A673 (cell line): ENCODE data around the gene RELL2. TPM values are rescaled to one million over a fixed set of nuclear protein-coding genes. Genes with fewer than 3 reads are reported as not detected.

Experiments used
- BruUV-seq: library from RNA; stranded (reverse); fragments of 400-500 nt; replicated peaks from 2 replicates; lab custom pipeline; 2021; lab: Mats Ljungman, UMichigan
- CTCF ChIA-PET: fragments of 300-600 bp; sonication (Branson Sonifier 250); formaldehyde crosslinking; loops from one replicate; lab custom pipeline; 2022; ENCODE audit warnings: antibody characterized with exemption; lab: Charles Lee
- POLR2A ChIA-PET: fragments of 300-600 bp; sonication (Branson Sonifier 250); formaldehyde crosslinking; loops from one replicate; lab custom pipeline; 2022; ENCODE audit warnings: antibody characterized with exemption; ENCODE audit not compliant: low non-redundant PET; lab: Charles Lee
- DNase-seq: peaks from one replicate; pipeline ENCODE4 v3.0.0-alpha.2; 2015; ENCODE audit warnings: low spot score
- H3K27ac ChIP-seq: fragments of 200-600 bp; sonication (generic); 2 replicates; pipeline ENCODE4 v1.5.1; 2016; ENCODE audit warnings: mixed run types, low read depth, mild to moderate bottlenecking, mixed read lengths, antibody characterized with exemption, low read length; ENCODE audit not compliant: poor library complexity, severe bottlenecking
- H3K27me3 ChIP-seq: fragments of 200-600 bp; sonication (generic); replicated peaks from 2 replicates; pipeline ENCODE4 v1.6.1; 2017; ENCODE audit warnings: mixed run types, low read depth, mild to moderate bottlenecking, mixed read lengths, antibody characterized with exemption, low read length; ENCODE audit not compliant: insufficient read depth, poor library complexity
- H3K36me3 ChIP-seq: fragments of 200-600 bp; sonication (generic); 2 replicates; pipeline ENCODE4 v1.6.1; 2016; ENCODE audit warnings: mixed run types, mild to moderate bottlenecking, mixed read lengths, antibody characterized with exemption, low read length; ENCODE audit not compliant: insufficient read depth, poor library complexity, severe bottlenecking
- H3K4me1 ChIP-seq: fragments of 200-600 bp; sonication (generic); 2 replicates; pipeline ENCODE4 v1.6.1; 2017; ENCODE audit warnings: mixed run types, mild to moderate bottlenecking, mixed read lengths, antibody characterized with exemption, low read length; ENCODE audit not compliant: insufficient read depth, poor library complexity, severe bottlenecking
- H3K4me3 ChIP-seq: fragments of 200-600 bp; sonication (generic); 2 replicates; pipeline ENCODE4 v1.5.1; 2016; ENCODE audit warnings: low read depth, mixed run types, mild to moderate bottlenecking, mixed read lengths, low read length; ENCODE audit not compliant: poor library complexity, severe bottlenecking
- H3K9me3 ChIP-seq: fragments of 200-600 bp; sonication (generic); 2 replicates; pipeline ENCODE4 v1.6.1; 2016; ENCODE audit warnings: mixed run types, low read depth, mild to moderate bottlenecking, mixed read lengths, antibody characterized with exemption, low read length; ENCODE audit not compliant: poor library complexity, severe bottlenecking
- CTCF ChIP-seq: fragments of 300-800, 200-600 bp; sonication (generic); conservative IDR thresholded peaks from 2 replicates; pipeline ENCODE4 v1.5.1; 2017; ENCODE audit warnings: low read depth, mild to moderate bottlenecking, antibody characterized with exemption, low read length, moderate library complexity, mixed read lengths
- EZH2 ChIP-seq: fragments of 200-600 bp; sonication (generic); IDR thresholded peaks from 2 replicates; pipeline ENCODE4 v1.6.1; 2017; ENCODE audit warnings: borderline replicate concordance, low read depth, mild to moderate bottlenecking, mixed read lengths, antibody characterized with exemption, low read length; ENCODE audit not compliant: poor library complexity, severe bottlenecking
- intact Hi-C: fragments of 100-400 bp; cut with micrococcal nuclease; formaldehyde crosslinking; loops from one replicate; pipeline ENCODE4 v1.10.0; 2022; ENCODE audit not compliant: unreplicated experiment
- total RNA-seq: library from RNA; stranded (reverse); gene quantifications from 2 replicates; pipeline ENCODE4 v1.2.3, GENCODE V29; 2021

Gene RELL2
- total RNA-seq, 1 experiment from 2014 or later = 4.7 TPM

- no peaks in the 10 kb centered on the region for H3K27me3 ChIP-seq
- BruUV-seq = no TSS peak
- DNase-seq = no peak
- no peaks in the 10 kb centered on the region for H3K4me1 ChIP-seq
- no peaks in the 10 kb centered on the region for H3K9me3 ChIP-seq
- POLR2A ChIA-PET = no interaction called here
- H3K27ac ChIP-seq = no peak overlapping the region
- CTCF ChIA-PET = interaction anchor here (2.2 kb wide), 1 partner anchor 216 kb away, joined by 13 read pairs; the partner anchor contains the start of gene PCDH1
- H3K4me3 ChIP-seq = no peak overlapping the region
- no peaks in the 10 kb centered on the region for H3K36me3 ChIP-seq
- no peak for TF ChIP-seq EZH2
- TF ChIP-seq CTCF = no peak
- intact Hi-C loops = no loop called here
Observed at GRCh38 chr5:141663506-141663905, 26.7 kb downstream of the RELL2 start.

GRCh38 chr5:141664733-141665461, 28.1 kb downstream of the RELL2 start:
- BruUV-seq = no TSS peak
- TF ChIP-seq EZH2 = no peak
- peak; percentile 92 for TF ChIP-seq CTCF
- POLR2A ChIA-PET = no interaction called here
- DNase-seq = peak; percentile 77
- no peaks in the 10 kb centered on the region for H3K27me3 ChIP-seq
- intact Hi-C loops = loop anchor here (2.0 to 5.0 kb wide), 2 partner anchors 296 to 477 kb away; no protein-coding TSS in a partner anchor
- no peaks in the 10 kb centered on the region for H3K9me3 ChIP-seq
- no peak overlapping the region for H3K4me3 ChIP-seq
- no peak overlapping the region for H3K27ac ChIP-seq
- H3K4me1 ChIP-seq = peaks cover 3% of the 10 kb centered on the region
- CTCF ChIA-PET = interaction anchor here (0.6 to 2.2 kb wide), 6 partner anchors 9 to 326 kb away, joined by 3 to 13 read pairs (median 5); partner anchors contain the start of gene PCDH1
- H3K36me3 ChIP-seq = no peaks in the 10 kb centered on the region

- H3K4me1 ChIP-seq = peaks cover 3% of the 10 kb centered on the region
- no peaks in the 10 kb centered on the region for H3K9me3 ChIP-seq
- intact Hi-C loops = loop anchor here (2.0 to 5.0 kb wide), 2 partner anchors 295 to 476 kb away; no protein-coding TSS in a partner anchor
- H3K27ac ChIP-seq = no peak overlapping the region
- no peak overlapping the region for H3K4me3 ChIP-seq
- TF ChIP-seq EZH2 (no peak), CTCF (no peak)
- H3K27me3 ChIP-seq = no peaks in the 10 kb centered on the region
- ChIA-PET CTCF (no interaction called here), POLR2A (no interaction called here)
- no peaks in the 10 kb centered on the region for H3K36me3 ChIP-seq
- no peak for DNase-seq
- BruUV-seq = no TSS peak
Observed at GRCh38 chr5:141665995-141666940, 29.5 kb downstream of the RELL2 start.
